HuH-7 (cell line): Measurements from ENCODE around the gene LACRT.
A peak's percentile ranks its signal among the peaks of the same experiment; 100 is the strongest.
"Not testable (repeated sequence)": the region's sequence is repeated elsewhere in the genome, so short reads cannot be mapped to it uniquely, and the experiment has no call there.

Experiments
- DNase-seq: peaks from one replicate; pipeline ENCODE4 v3.0.0; 2011; ENCODE audit warnings: low spot score

The LACRT gene

GRCh38 chr12:54639112-54639511, 4.4 kb upstream of the LACRT start:
- DNase-seq = not testable (repeated sequence)

DNA sequence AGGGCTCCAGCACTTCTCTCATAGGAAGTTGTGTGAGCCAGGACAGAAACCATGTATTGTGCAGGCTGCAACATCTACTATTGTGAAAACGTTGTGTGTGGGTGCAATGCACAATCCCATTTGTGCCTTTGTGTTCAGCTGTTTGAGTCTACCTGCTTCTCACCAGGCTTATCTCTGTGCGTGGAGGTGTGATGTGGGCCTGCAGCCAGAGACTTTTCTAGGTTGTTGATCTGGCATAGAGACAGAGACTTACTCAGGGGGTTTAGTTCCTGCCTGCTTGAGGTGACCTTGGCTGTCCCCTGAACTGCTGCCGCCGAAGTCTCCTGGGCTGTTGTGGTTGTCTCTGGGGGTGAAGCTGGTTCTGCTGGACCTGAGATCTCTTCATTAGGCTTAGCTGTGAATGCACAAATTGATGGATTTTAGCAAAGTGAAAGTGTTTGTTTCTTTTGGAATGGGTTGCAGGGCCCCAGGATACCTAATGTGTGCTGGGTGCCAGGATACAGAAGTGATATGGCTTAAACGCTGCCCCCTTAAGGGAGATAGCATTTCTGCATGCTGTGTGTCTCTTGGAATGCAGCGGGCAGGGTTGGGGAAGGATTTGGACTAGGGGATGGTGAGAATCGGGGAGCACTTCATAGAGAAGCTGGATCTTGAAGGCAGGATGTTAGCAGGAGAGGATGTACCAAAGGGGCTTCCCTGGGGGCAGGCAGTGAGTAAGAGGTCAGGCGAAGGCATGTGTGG, 2.5 kb downstream of the LACRT start:
- DNase-seq = no peak

DNA sequence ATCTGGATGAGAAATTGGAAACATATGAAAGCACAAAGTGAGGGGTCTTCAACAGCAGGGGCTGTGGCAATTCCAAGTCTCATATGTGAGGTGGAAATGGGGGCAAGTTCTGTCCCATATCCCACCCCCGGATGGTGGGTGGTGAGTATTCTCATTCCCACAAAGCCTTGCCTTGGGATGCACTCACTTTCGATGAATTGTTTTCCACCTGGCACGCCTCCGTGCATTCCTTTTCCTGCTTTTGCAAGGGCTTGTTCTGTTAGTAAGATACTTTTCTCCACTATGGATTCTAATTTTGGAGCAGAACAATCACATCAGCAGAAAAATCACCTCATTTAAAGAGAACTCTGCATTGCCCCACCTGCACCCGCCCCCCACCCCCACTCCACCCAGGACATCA, 3.1 kb downstream of the LACRT start:
- DNase-seq = no peak

- no peak for DNase-seq
Measured at GRCh38 chr12:54629925-54630324, 4.8 kb downstream of the LACRT start.

- no peak for DNase-seq
Measured at GRCh38 chr12:54628186-54628846, 6.4 kb downstream of the LACRT start.

DNA sequence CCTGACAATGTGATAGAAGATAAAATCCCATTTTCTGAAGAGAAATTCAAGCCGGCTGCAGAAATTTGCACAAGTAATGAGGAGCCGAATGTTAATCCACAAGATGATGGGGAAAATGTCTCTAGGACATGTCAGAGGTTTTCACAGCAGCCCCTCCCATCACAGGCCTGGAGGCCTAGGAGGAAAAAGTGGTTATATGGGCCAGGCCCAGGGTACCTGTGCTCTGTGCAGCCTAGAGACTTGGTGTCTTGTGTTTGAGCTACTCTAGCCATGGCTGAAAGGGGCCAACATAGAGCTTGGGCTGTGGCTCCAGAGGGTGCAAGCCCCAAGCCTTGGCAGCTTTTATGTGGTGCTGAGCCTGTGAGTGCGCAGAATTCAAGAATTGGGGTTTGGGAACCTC, 7.4 kb downstream of the LACRT start:
- no peak for DNase-seq

DNA sequence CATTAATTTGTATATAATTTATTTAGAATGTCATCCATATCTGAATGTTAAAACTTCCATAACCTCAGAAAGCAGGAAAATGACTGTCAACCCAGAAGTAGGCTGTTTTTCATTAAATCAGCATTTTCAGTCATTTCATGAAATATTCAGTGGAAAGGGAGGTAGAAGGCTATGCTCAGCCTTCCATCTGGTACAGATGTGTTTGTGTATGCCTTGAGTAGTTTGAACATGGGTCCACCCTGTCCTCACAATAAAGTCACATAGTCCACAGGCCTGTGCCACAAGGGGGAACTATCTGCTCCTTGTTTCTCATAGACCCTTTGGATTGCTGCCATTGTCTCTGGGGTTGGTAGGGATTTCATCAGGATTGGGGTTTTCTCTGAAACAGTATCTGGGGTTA, 9.1 kb downstream of the LACRT start:
- no peak for DNase-seq

DNA sequence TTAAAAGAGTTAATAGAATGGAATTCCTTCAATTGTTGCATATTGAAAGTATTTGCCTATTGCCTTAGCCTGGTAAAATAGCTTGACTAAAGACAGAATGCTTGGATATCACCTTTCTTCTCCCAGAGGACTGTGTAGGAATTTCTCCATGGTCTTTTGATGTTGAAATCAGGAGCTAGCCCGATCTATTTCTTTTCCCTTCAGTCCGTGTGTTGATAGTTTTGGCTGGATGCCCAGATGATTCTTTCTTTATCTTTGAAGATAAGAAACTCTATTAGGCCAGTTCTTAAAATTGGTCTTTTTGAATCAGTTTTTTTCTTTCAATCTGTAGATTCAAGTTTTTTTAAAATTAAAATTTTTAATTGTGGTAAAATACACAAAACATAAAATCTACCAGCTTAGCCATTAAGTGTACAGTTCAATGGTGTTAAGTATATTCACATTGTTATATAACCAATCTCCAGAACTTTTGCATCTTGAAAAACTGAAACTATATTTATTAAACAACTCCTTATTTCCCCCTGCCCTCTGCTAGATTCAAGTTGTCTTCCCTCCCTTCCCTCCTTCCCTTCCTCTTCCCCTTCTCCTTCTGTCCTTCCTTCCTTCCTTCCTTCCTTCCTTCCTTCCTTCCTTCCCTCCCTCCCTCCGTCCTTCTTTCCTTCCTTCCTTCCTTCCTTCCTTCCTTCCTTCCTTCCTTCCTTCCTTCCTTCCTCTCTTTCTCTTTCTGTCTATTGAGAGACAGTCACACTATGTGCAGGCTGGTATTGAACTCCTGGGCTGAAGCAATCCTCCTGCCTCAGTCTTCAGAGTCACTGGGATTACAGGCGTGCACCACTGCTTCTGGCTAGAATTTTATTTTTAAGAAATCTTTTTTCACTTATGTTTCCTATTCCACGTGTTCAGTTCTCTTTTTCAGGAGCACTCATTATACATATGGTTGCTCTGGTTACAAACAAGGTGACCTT, 10.1 kb downstream of the LACRT start:
- no peak for DNase-seq

GRCh38 chr12:54622463-54623183, 12.1 kb downstream of the LACRT start:
- DNase-seq = no peak

GRCh38 chr12:54616933-54617680, 17.6 kb downstream of the LACRT start:
- DNase-seq = no peak

DNA sequence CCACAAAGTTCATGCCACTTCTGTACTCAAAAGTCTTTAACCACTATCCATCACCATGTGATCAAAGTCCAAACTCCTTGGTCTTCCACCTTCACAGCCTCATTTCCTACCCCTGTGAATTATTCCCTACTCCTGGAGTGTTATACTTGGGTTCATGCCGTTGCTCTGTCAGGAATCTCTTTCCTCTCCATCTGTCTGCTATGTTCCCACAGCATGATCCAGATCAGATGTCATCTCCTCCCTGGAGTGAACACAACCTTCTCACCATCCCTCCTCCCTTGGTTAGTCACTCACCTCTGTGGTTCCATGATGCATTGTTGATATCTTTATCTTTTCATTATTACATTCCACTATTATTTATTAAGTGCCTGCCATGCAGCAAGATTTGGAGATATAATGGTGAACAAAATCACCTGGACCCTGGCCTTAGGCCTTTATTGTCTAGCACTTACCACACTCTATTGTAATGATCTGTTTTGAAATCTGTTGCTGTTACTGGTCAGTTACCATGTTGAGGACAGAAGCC, 22.4 kb downstream of the LACRT start:
- DNase-seq = no peak

- no peak for DNase-seq
Measured at GRCh38 chr12:54611715-54612149, 23.0 kb downstream of the LACRT start.

- no peak for DNase-seq
Measured at GRCh38 chr12:54608769-54609168, 25.9 kb downstream of the LACRT start.

DNA sequence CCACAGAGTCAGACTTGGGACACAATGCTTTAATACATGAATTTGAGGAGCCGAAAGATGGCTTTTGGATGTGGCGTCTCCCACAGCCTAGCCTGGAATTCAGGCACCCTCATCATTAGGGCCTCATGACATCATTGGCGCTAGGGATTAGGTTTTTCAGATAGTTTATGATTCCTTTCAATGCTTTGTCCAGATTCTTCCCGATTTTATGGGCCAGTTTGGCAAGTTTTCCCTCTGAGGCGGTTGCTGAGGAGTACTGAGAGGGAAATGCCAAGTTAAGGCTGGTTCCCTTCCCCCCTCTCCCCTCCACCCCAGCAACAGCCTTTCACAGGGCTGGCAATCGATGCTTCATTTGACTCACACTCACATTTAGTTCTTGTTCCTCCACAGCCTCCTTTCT, 26.5 kb downstream of the LACRT start:
- no peak for DNase-seq

DNA sequence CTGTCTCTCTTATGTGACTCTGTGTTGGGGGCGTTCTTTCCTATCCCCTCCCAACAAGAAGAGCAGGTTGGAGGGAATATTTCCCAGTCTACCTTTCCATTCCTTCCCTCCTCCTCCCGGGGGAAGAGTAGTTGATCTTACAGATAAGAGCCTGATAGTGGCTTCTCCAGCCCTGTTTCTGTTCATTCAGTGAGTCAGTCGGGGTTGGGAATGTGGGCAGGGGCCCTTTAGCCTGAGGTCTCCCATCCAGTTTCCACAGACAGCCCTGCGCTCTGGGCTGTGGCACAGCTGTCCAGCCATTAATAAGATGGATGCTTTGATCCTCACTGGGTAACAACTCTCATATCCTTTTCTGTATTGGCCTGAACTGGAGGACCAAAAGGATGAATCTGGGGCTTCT, 28.1 kb downstream of the LACRT start:
- no peak for DNase-seq

GRCh38 chr12:54605138-54605970, 29.3 kb downstream of the LACRT start:
- DNase-seq = no peak

GRCh38 chr12:54604436-54604835, 30.3 kb downstream of the LACRT start:
- DNase-seq = no peak

GRCh38 chr12:54603872-54604271, 30.8 kb downstream of the LACRT start:
- no peak for DNase-seq

DNA sequence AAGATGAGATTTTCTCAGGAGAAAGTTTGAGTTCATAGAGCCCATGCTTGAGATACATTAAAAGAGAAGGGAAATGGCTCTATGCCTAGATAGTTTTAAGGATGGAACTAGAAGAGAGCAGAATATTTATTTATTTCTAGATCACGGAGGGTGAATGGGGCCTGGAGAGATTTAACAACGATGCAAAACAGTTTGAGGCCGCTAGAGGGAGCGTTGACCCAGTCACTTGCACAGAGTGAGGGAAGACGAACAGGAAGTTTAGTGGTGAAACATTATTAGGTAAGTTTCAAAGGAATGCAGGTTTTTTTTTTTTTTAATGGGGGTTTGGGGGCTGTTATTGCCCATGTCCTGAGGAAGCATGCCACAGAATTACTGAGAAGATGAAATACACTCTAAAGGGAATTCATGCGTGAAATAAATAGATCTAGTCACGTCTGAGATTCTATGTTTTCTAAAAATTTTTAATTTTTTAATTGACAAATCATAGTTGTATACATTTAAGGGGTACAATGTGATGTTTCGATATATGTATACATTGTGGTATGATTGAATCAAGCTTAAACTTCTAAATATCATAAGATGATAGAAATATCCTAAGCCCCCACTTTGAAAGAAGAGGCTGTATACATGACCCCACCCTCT, 31.4 kb downstream of the LACRT start:
- DNase-seq = peak; percentile 70

- DNase-seq = no peak
Measured at GRCh38 chr12:54602661-54603060, 32.0 kb downstream of the LACRT start.
